GM18507 (cell line): Measurements from ENCODE around the gene KHDRBS1.
A peak's percentile ranks its signal among the peaks of the same experiment; 100 is the strongest.
"Not testable (repeated sequence)": the region's sequence is repeated elsewhere in the genome, so short reads cannot be mapped to it uniquely, and the experiment has no call there.

Experiments
- DNase-seq: peaks from one replicate; pipeline ENCODE4 v3.0.0; 2011; ENCODE audit warnings: low read depth; ENCODE audit not compliant: insufficient read length; ENCODE audit errors: extremely low spot score
- FAIRE-seq: peaks from 2 replicates; lab custom pipeline; 2011; peaks lifted over from hg19 to GRCh38; lab: Jason Lieb, UNC

Gene KHDRBS1

DNA sequence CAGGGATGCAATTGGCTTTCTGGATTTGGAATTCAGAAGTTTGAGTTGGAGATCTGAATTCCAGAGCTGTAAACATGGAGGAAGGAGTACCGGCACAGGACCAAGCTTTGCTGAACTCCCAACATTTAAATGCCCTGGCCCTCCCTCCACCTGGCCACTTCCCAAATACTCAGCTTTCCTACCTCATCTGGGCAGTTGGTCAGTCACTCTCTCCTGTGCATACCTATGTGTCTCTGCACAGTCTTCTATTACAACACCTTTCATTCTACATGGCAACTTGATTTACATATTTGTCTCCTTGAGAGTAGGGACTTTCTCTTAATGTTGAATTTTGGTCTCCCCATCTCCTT lies 6.1 kb upstream of the KHDRBS1 start:
- DNase-seq (no peak), FAIRE-seq (no peak)

GRCh38 chr1:32010246-32010645 lies 3.4 kb upstream of the KHDRBS1 start:
- FAIRE-seq (no peak), DNase-seq (no peak)

- DNase-seq (no peak), FAIRE-seq (no peak)
Measured at GRCh38 chr1:32012709-32013385, 821 bp upstream of the KHDRBS1 start.

GRCh38 chr1:32014199-32014947 lies 705 bp downstream of the KHDRBS1 start:
- FAIRE-seq (peak; percentile 26), DNase-seq (no peak)

- no peak for DNase-seq
- peak; percentile 64 for FAIRE-seq
Measured at GRCh38 chr1:32014948-32015273, 1.2 kb downstream of the KHDRBS1 start.

GRCh38 chr1:32020339-32020738 lies 6.7 kb downstream of the KHDRBS1 start:
- DNase-seq (no peak), FAIRE-seq (no peak)

GRCh38 chr1:32021574-32022018 lies 7.9 kb downstream of the KHDRBS1 start:
- not testable (repeated sequence) for DNase-seq
- peak; percentile 45 for FAIRE-seq

DNA sequence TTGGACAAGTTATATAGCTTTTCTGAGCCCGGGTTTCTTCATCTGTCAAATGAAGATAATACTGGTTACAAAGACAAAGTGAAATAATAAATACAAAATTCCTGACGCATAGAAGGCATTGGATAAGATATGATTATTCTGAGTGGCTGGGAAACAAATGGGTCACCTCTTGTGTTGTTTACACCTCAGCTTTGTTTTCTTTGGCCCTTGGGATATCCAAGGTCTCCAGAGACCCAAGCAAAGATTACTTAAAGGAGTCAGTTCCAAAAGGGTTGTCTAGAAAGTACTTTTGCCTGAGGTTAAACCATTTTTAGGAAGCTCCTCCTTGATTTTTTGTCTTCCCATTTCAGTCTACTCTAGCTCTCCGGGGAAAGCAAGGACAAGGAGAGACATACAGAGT lies 9.7 kb downstream of the KHDRBS1 start:
- DNase-seq, result no peak
- FAIRE-seq, result no peak

- DNase-seq (no peak), FAIRE-seq (no peak)
Measured at GRCh38 chr1:32025515-32025914, 11.8 kb downstream of the KHDRBS1 start.

DNA sequence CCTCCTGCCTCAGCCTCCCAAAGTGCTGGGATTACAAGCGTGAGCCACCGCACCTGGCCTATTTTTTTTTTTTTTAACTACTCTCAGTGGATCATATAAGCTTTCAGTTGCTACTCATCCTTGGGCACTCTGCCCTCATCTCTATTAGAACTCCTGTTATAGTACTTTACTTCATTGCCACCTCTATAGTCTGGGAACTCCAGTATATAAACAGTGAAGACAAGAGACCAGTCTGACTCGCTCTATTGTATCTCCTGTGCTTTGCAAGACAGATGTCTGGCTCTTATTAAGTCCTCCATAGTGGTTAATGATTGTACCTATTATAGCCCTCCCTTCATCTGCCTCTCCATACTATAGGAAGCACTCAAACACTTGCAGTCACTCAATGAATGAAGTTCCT lies 15.1 kb downstream of the KHDRBS1 start:
- FAIRE-seq (no peak), DNase-seq (no peak)

DNA sequence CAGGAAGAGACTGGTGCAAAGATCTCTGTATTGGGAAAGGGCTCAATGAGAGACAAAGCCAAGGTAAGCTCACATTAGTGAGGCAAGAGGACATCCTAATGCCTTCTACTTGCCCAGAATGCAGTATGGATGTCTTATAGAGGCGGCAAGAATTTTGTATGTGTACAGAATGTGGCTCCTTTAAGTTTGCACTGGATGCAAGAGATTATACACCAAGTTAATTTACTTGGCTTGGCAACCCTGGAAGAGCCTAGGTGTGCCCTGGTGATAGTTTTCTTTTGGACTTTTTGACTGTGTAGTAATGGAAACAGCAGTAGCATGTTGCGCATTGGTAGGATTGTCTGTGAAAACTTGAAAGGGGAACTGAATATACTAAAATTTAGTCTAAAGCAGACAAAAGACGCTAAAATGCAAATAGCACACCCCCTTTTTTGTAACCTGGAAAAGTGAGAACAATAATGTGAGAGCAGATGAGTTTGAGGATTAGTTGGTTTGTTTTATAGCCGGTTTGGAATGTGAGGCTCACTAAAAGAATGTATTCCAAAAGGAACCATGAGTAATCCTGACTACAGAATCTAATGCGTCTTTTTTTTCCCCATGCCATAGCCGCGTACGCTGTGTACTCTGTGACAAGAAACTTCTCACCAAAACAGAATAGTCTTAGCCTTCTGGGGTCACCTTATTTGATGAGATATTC lies 18.1 kb downstream of the KHDRBS1 start:
- FAIRE-seq, result no peak

GRCh38 chr1:32032275-32032615 lies 18.6 kb downstream of the KHDRBS1 start:
- FAIRE-seq, result no peak
- no peak for DNase-seq

More for the DNA sequence above, 18.1 kb downstream of the KHDRBS1 start:
- DNase-seq, result no peak

DNA sequence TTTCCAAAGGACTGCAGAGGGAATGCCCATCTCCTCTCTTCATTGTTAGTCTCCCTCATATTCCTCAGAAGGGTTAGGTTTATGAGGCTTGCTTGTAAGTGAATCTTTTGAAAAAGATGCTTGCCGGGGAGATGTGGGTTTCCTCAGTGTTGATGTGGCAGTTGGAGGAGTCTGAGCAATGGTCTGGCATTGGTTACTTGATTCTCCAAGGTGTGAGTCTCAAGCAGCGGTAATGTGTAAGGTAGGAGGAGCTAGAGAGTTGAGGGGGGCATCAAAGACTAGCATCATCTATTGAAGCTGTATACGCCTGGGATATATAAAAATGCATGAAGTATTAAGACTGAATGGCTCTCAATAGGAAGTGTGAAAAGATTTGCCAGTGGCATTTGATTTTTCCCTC lies 21.5 kb downstream of the KHDRBS1 start:
- DNase-seq (no peak), FAIRE-seq (no peak)

GRCh38 chr1:32040711-32041110 lies 27.0 kb downstream of the KHDRBS1 start:
- no peak for DNase-seq
- FAIRE-seq, result no peak

DNA sequence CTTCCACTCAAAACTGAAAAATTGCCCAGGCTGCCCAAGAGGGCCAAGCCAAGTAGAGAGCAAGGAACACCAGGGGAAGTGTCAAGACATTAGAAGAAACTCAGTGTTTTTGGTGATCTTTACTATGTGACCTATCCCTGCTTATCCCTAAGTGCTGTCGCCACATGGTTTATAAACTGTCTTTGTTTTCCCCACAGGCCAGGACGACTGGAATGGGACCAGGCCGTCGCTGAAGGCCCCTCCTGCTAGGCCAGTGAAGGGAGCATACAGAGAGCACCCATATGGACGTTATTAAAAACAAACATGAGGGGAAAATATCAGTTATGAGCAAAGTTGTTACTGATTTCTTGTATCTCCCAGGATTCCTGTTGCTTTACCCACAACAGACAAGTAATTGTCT lies 28.7 kb downstream of the KHDRBS1 start:
- DNase-seq (no peak), FAIRE-seq (no peak)

GRCh38 chr1:32044234-32044633 lies 30.6 kb downstream of the KHDRBS1 start:
- DNase-seq (no peak), FAIRE-seq (no peak)

- DNase-seq (no peak), FAIRE-seq (no peak)
Measured at GRCh38 chr1:32045772-32046171, 32.1 kb downstream of the KHDRBS1 start.

DNA sequence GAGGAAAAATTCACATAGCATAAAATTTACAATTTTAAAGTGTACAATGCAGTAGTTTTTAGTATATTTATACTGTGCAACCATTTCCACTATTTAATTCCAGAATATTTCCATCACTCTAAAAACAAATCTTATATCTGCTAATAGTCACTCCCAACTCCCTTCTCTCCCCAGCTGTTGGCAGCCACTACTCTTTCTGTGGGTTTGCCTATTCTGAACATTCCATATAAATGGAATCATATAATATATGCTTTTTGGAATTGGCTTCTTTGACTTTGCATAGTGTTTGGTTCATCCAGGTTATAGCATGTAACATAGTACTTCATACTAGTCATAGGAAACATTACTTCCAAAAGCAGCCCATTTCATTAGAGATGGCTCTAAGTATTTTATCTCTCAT lies 34.0 kb downstream of the KHDRBS1 start:
- no peak for FAIRE-seq
- DNase-seq, result no peak

GRCh38 chr1:32048440-32048839 lies 34.8 kb downstream of the KHDRBS1 start:
- DNase-seq (no peak), FAIRE-seq (no peak)

GRCh38 chr1:32051706-32052105 lies 38.0 kb downstream of the KHDRBS1 start:
- DNase-seq, result no peak
- FAIRE-seq, result no peak

DNA sequence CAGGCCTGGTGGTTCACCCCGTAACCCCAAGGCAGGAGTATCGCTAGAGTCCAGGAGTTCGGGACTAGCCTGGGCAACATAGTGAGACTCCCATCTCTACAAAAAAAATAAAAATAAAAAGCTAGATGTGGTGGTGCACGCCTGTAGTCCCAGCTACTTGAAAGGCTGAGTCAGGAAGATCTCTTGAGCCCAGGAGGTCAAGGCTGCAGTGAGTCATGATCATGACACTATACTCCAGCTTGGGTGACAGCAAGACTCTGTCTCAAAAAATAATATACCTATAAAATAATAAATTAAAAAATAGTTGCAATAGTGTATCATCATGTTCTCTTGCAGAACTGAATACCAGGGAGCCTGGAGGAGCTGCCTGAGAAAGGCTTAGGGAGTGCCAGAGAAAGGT lies 39.2 kb downstream of the KHDRBS1 start:
- no peak for FAIRE-seq
- no peak for DNase-seq
